SH-SY5Y (cell line): Measurements from ENCODE around the gene MAP7D3.

Source experiments
- GATA2 ChIP-seq: IDR thresholded peaks from 2 replicates; pipeline ENCODE4 v1.6.1; 2011; ENCODE audit warnings: mild to moderate bottlenecking, low read depth, low read length
- GATA3 ChIP-seq: IDR thresholded peaks from 2 replicates; pipeline ENCODE4 v1.6.1; 2011; ENCODE audit warnings: low read depth, mild to moderate bottlenecking, low read length, moderate library complexity

- TF ChIP-seq GATA2 (no peak), GATA3 (no peak)
These were observed 68.8 kb downstream of the MAP7D3 start for GRCh38 chrX:136182414-136182813.
